ENCODE measurements around the gene LYPLAL1. TPM values are rescaled to one million over a fixed set of nuclear protein-coding genes. Genes with fewer than 3 reads are reported as not detected.

LYPLAL1 gene
- total RNA-seq, 1 experiment from 2014 or later, result 40.0 TPM

- TF ChIP-seq ZBTB33 (IDR thresholded peaks at IDR 0.05; ENCODE audit: extremely low read depth, insufficient replicate concordance, low read length), result no peak
- no peak for TF ChIP-seq CEBPB (IDR thresholded peaks at IDR 0.05; ENCODE audit: low read depth)
- no peak for TF ChIP-seq EGR1 (IDR thresholded peaks at IDR 0.05; ENCODE audit: low read depth)
- TF ChIP-seq ATF3 (IDR thresholded peaks at IDR 0.05), result no peak
- TF ChIP-seq SIN3A (IDR thresholded peaks at IDR 0.05; ENCODE audit: low read depth), result no peak
- TF ChIP-seq MAX (IDR thresholded peaks at IDR 0.05), result no peak
- TF ChIP-seq JUND (IDR thresholded peaks at IDR 0.05), result no peak
- TF ChIP-seq POLR2A (IDR thresholded peaks at IDR 0.05; ENCODE audit: borderline replicate concordance, extremely low read depth, insufficient read depth, insufficient read length), result no peak
- no peak for TF ChIP-seq SRF (IDR thresholded peaks at IDR 0.05; ENCODE audit: low read depth)
Measured at GRCh38 chr1:219144658-219145315, 28.9 kb upstream of the LYPLAL1 start (continued).

- ChIA-PET RAD21 (ENCODE audit: low non-redundant PET in 1 of 2, low total read pairs in 2 of 2, uncharacterized antibody in 2 of 2, unreplicated experiment in 2 of 2) (no interaction called here), POLR2A (no interaction called here), CTCF (no interaction called here)
- ATAC-seq (no peak), DNase-seq (ENCODE audit: low read depth, low spot score) (no peak)
- Histone ChIP-seq H3K4me1 (ENCODE audit: control insufficient read depth in 1 of 2, insufficient read depth in 2 of 2, low read length in 2 of 2) (no peaks in the 10 kb centered on the region), H3K4me2 (ENCODE audit: low read length) (no peak overlapping the region), H3K79me2 (ENCODE audit: insufficient read depth, low read length) (no peaks in the 10 kb centered on the region), H3K9me3 (ENCODE audit: control insufficient read depth in 1 of 2, insufficient read depth in 1 of 2, low read depth in 1 of 2, low read length in 2 of 2) (no peaks in the 10 kb centered on the region), H3K27me3 (ENCODE audit: insufficient read depth, low read length) (no peaks in the 10 kb centered on the region), H3K36me3 (ENCODE audit: control insufficient read depth in 1 of 2, insufficient read depth in 2 of 2, low read length in 2 of 2) (no peaks in the 10 kb centered on the region), H3K4me3 (replicated peaks in 1 of 2; ENCODE audit: low read depth in 1 of 2, low read length in 2 of 2) (no peak overlapping the region), H2AFZ (ENCODE audit: low read depth, low read length, poor library complexity, severe bottlenecking) (no peak overlapping the region), H3K27ac (ENCODE audit: low read depth, low read length) (no peak overlapping the region), H4K20me1 (ENCODE audit: insufficient read depth) (no peaks in the 10 kb centered on the region), H3K9me2 (ENCODE audit: insufficient read depth) (no peaks in the 10 kb centered on the region), H3K9ac (ENCODE audit: low read length) (no peak overlapping the region)
- intact Hi-C loops (cut with micrococcal nuclease), result no loop called here
- BruUV-seq (replicated peaks), result no TSS peak
- TF ChIP-seq ATF3 (IDR thresholded peaks at IDR 0.05), result no peak
- TF ChIP-seq EZH2 (IDR thresholded peaks at IDR 0.05), result no peak
- TF ChIP-seq, protein P1, sequence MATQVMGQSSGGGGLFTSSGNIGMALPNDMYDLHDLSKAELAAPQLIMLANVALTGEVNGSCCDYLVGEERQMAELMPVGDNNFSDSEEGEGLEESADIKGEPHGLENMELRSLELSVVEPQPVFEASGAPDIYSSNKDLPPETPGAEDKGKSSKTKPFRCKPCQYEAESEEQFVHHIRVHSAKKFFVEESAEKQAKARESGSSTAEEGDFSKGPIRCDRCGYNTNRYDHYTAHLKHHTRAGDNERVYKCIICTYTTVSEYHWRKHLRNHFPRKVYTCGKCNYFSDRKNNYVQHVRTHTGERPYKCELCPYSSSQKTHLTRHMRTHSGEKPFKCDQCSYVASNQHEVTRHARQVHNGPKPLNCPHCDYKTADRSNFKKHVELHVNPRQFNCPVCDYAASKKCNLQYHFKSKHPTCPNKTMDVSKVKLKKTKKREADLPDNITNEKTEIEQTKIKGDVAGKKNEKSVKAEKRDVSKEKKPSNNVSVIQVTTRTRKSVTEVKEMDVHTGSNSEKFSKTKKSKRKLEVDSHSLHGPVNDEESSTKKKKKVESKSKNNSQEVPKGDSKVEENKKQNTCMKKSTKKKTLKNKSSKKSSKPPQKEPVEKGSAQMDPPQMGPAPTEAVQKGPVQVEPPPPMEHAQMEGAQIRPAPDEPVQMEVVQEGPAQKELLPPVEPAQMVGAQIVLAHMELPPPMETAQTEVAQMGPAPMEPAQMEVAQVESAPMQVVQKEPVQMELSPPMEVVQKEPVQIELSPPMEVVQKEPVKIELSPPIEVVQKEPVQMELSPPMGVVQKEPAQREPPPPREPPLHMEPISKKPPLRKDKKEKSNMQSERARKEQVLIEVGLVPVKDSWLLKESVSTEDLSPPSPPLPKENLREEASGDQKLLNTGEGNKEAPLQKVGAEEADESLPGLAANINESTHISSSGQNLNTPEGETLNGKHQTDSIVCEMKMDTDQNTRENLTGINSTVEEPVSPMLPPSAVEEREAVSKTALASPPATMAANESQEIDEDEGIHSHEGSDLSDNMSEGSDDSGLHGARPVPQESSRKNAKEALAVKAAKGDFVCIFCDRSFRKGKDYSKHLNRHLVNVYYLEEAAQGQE (IDR thresholded peaks at IDR 0.05; ENCODE audit: low read depth), result no peak
- no peak for TF ChIP-seq TCF7L2 (IDR thresholded peaks at IDR 0.05; ENCODE audit: borderline replicate concordance, extremely low read depth, insufficient read depth, insufficient read length)
- no peak for TF ChIP-seq CBX3 (IDR thresholded peaks at IDR 0.05; ENCODE audit: low read depth)
- TF ChIP-seq JUND (IDR thresholded peaks at IDR 0.05), result no peak
- TF ChIP-seq SP1 (IDR thresholded peaks at IDR 0.05; ENCODE audit: low read depth), result no peak
- no peak for TF ChIP-seq ZNF274 (IDR thresholded peaks at IDR 0.05; ENCODE audit: low read depth, low read length)
- TF ChIP-seq ZBTB33 (IDR thresholded peaks at IDR 0.05; ENCODE audit: extremely low read depth, insufficient replicate concordance, low read length), result no peak
- TF ChIP-seq MAX (IDR thresholded peaks at IDR 0.05), result no peak
- TF ChIP-seq ELF1 (IDR thresholded peaks at IDR 0.05; ENCODE audit: borderline replicate concordance, low read depth), result no peak
Measured at GRCh38 chr1:219147571-219148019, 26.1 kb upstream of the LYPLAL1 start.
